H1 (cell line): Measurements from ENCODE around the gene PLEKHG4. TPM values are rescaled to one million over a fixed set of nuclear protein-coding genes. Genes with fewer than 3 reads are reported as not detected.
A peak's percentile ranks its signal among the peaks of the same experiment; 100 is the strongest.

ENCODE experiments used
- CREB1 ChIP-seq: IDR thresholded peaks from 2 replicates; pipeline ENCODE4 v1.6.1; 2012; ENCODE audit warnings: inconsistent platforms
- GABPA ChIP-seq: IDR thresholded peaks from 2 replicates; pipeline ENCODE4 v1.6.1; 2011; ENCODE audit warnings: mild to moderate bottlenecking, low read length, moderate library complexity, borderline replicate concordance; ENCODE audit not compliant: insufficient read depth
- SRF ChIP-seq: IDR thresholded peaks from 2 replicates; pipeline ENCODE4 v1.6.1; 2011; ENCODE audit warnings: mild to moderate bottlenecking, low read depth, low read length, moderate library complexity
- TEAD4 ChIP-seq: IDR thresholded peaks from 2 replicates; pipeline ENCODE4 v1.6.1; 2012; ENCODE audit warnings: low read depth, low read length, inconsistent platforms, mixed read lengths
- polyA plus RNA-seq, 7 experiments: library from polyadenylated mRNA; depleted of rRNA in 3 of 7; stranded (reverse) in 5 of 7; unstranded in 2 of 7; fragments of >200 nt in 5 of 7; fragments of 200-250 nt in 2 of 7; gene quantifications; 1 replicate in 5 of 7; 2 replicates in 1 of 7; 4 replicates in 1 of 7; pipeline versions ENCODE4 v1.2.1 to v1.2.3, GENCODE V29; 2011 to 2013; ENCODE audit warnings: missing spikeins in 2 of 7, mixed read lengths in 2 of 7
- total RNA-seq: library from RNA; stranded (reverse); fragmentation: NEBNext Ultra II Directional; extraction: Animal tissue kit (Norgen Biotek cat#: 25700); gene quantifications from 2 replicates; pipeline ENCODE4 v1.2.1, GENCODE V29; 2021
- TF ChIP-seq, protein P1 (sequence below), 3 experiments: IDR thresholded peaks; 1 replicate in 2 of 3; 2 replicates in 1 of 3; pipeline versions ENCODE4 v1.5.1 to v1.6.1; 2011; ENCODE audit warnings: low read length in 3 of 3, mild to moderate bottlenecking in 3 of 3, inconsistent platforms in 2 of 3, low read depth in 1 of 3, moderate library complexity in 1 of 3; ENCODE audit not compliant: insufficient read depth in 1 of 3; ENCODE audit errors: control extremely low read depth in 1 of 3
- TF ChIP-seq, protein P2 (sequence below): IDR thresholded peaks from 2 replicates; pipeline ENCODE4 v1.6.1; 2012; ENCODE audit warnings: inconsistent platforms

PLEKHG4 gene
- total and polyA plus RNA-seq, 2 of the 8 experiments (the other 6 are each of a cell fraction or from before 2014, with no cell fraction given), result 7.7 to 11.1 TPM

DNA sequence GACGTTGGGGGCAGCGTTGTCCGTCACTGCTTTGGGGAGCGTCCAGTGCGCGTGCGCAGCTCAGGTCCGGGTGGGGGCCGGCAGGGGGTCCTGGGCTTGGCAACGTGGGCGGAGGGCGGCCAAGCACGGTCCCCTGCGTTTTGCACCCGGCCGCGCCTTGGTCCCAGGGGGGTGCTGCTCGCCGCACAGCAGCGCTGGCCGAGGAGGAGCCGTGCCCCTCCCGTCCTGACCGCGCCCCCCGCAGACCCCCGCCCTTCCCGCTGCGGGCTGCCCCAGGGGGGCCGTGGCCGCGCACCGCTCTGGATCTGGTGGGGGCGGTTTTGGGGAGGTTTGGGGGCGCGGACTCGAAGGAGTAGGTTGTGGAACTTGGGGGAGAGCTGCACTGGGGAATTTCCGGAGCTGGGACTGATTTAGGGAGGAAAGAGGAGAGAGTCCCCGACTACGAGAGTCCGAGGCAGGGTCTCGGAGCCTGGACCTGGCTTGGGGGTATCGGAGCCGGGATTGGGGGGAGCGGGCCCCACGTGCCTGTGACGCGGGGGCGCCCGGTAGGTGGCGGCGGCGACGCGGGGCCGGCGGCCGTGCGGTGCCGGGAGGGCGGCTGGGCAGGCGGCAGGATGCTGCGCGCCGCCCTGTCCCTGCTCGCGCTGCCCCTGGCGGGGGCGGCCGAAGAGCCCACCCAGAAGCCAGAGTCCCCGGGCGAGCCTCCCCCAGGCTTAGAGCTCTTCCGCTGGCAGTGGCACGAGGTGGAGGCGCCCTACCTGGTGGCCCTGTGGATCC lies 30.7 kb upstream of the PLEKHG4 start, which contains the start of gene SLC9A5 (continued):
- TF ChIP-seq, protein P1, sequence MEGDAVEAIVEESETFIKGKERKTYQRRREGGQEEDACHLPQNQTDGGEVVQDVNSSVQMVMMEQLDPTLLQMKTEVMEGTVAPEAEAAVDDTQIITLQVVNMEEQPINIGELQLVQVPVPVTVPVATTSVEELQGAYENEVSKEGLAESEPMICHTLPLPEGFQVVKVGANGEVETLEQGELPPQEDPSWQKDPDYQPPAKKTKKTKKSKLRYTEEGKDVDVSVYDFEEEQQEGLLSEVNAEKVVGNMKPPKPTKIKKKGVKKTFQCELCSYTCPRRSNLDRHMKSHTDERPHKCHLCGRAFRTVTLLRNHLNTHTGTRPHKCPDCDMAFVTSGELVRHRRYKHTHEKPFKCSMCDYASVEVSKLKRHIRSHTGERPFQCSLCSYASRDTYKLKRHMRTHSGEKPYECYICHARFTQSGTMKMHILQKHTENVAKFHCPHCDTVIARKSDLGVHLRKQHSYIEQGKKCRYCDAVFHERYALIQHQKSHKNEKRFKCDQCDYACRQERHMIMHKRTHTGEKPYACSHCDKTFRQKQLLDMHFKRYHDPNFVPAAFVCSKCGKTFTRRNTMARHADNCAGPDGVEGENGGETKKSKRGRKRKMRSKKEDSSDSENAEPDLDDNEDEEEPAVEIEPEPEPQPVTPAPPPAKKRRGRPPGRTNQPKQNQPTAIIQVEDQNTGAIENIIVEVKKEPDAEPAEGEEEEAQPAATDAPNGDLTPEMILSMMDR (IDR thresholded peaks at IDR 0.05; ENCODE audit: control extremely low read depth in 1 of 3, insufficient read depth in 1 of 3, low read depth in 1 of 3, low read length in 3 of 3), result no peak
- TF ChIP-seq TEAD4 (no peak), CREB1 (peak; percentile 61), GABPA (no peak), SRF (no peak)
- TF ChIP-seq, protein P2, sequence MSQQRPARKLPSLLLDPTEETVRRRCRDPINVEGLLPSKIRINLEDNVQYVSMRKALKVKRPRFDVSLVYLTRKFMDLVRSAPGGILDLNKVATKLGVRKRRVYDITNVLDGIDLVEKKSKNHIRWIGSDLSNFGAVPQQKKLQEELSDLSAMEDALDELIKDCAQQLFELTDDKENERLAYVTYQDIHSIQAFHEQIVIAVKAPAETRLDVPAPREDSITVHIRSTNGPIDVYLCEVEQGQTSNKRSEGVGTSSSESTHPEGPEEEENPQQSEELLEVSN, result peak; percentile 67; the same call in 1 of the 2 replicates
